ENCODE results near the gene GIPR. TPM values are rescaled to one million over a fixed set of nuclear protein-coding genes. Genes with fewer than 3 reads are reported as not detected.

GIPR gene
- total and polyA plus RNA-seq, 10 of the 15 experiments (the other 5 are each of a cell fraction or from before 2014, with no cell fraction given), result 1.7 to 26.3 (median 13.7) TPM

DNA sequence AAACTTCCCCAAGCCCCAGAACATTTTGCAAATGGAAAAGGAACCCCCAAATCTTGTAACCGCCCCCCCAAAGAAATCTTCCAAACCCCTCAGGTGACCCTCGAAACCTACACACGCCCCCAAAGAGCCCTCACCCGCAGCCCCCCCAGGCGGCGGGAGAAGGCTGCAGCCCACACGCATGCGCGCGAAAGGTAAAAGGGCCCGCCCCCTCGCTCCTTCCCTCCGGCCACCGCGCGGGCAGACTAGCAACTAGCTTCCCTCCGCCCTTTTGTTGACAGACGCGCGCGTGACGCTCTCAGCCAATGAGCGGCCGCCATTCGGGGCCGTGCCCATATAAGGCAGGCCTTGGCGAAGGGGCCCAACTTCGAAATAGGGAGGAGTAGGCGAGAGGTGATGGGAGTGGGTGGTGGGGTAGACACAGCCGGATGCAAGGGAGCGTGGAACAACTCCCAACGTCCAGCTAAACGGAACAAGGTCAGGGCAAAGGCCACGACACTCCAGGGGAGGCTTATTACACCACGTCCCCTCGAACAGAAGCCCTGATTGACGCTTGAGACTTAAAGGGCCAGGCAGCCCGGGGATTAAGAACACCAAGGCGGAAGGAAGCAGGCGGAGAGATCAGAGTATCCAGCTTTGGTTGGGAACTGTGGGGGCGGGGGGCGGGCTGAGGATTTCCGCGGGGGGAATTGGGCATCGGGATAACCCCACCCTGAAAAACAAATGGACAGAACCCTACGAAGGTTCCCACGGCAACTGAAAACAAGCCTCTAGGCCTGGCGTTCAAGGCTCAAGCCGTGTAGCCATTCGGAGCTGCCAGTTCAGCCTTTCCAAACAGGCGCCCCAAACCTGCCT, 49.3 kb downstream of the GIPR start (continued):
- TF ChIP-seq, protein P1, sequence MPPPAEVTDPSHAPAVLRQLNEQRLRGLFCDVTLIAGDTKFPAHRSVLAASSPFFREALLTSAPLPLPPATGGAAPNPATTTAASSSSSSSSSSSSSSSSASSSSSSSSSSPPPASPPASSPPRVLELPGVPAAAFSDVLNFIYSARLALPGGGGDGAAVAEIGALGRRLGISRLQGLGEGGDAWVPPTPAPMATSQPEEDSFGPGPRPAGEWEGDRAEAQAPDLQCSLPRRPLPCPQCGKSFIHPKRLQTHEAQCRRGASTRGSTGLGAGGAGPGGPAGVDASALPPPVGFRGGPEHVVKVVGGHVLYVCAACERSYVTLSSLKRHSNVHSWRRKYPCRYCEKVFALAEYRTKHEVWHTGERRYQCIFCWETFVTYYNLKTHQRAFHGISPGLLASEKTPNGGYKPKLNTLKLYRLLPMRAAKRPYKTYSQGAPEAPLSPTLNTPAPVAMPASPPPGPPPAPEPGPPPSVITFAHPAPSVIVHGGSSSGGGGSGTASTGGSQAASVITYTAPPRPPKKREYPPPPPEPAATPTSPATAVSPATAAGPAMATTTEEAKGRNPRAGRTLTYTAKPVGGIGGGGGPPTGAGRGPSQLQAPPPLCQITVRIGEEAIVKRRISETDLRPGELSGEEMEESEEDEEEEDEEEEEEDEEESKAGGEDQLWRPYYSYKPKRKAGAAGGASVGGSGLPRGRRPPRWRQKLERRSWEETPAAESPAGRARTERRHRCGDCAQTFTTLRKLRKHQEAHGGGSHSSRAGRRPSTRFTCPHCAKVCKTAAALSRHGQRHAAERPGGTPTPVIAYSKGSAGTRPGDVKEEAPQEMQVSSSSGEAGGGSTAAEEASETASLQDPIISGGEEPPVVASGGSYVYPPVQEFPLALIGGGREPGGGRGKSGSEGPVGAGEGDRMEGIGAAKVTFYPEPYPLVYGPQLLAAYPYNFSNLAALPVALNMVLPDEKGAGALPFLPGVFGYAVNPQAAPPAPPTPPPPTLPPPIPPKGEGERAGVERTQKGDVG (CRISPR knock-in tag; IDR thresholded peaks at IDR 0.05), result no peak
- TF ChIP-seq HDAC6 (IDR thresholded peaks at IDR 0.05; ENCODE audit: unreplicated experiment), result no peak
- TF ChIP-seq, protein P2, sequence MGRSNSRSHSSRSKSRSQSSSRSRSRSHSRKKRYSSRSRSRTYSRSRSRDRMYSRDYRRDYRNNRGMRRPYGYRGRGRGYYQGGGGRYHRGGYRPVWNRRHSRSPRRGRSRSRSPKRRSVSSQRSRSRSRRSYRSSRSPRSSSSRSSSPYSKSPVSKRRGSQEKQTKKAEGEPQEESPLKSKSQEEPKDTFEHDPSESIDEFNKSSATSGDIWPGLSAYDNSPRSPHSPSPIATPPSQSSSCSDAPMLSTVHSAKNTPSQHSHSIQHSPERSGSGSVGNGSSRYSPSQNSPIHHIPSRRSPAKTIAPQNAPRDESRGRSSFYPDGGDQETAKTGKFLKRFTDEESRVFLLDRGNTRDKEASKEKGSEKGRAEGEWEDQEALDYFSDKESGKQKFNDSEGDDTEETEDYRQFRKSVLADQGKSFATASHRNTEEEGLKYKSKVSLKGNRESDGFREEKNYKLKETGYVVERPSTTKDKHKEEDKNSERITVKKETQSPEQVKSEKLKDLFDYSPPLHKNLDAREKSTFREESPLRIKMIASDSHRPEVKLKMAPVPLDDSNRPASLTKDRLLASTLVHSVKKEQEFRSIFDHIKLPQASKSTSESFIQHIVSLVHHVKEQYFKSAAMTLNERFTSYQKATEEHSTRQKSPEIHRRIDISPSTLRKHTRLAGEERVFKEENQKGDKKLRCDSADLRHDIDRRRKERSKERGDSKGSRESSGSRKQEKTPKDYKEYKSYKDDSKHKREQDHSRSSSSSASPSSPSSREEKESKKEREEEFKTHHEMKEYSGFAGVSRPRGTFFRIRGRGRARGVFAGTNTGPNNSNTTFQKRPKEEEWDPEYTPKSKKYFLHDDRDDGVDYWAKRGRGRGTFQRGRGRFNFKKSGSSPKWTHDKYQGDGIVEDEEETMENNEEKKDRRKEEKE (IDR thresholded peaks at IDR 0.05), result no peak
- TF ChIP-seq RAD21 (IDR thresholded peaks at IDR 0.05; ENCODE audit: insufficient read depth, low read depth, low read length), result no peak
- no peak for TF ChIP-seq ZNF217 (IDR thresholded peaks at IDR 0.05)
- no peak for TF ChIP-seq ZNF24 (IDR thresholded peaks at IDR 0.05)
- peak; percentile 70; the same call in 1 of the 2 replicates for TF ChIP-seq ZBED1 (IDR thresholded peaks at IDR 0.05; ENCODE audit: borderline replicate concordance)
- TF ChIP-seq IRF4 (IDR thresholded peaks at IDR 0.05; ENCODE audit: low read depth, low read length), result peak; percentile 72
- TF ChIP-seq, protein P3, sequence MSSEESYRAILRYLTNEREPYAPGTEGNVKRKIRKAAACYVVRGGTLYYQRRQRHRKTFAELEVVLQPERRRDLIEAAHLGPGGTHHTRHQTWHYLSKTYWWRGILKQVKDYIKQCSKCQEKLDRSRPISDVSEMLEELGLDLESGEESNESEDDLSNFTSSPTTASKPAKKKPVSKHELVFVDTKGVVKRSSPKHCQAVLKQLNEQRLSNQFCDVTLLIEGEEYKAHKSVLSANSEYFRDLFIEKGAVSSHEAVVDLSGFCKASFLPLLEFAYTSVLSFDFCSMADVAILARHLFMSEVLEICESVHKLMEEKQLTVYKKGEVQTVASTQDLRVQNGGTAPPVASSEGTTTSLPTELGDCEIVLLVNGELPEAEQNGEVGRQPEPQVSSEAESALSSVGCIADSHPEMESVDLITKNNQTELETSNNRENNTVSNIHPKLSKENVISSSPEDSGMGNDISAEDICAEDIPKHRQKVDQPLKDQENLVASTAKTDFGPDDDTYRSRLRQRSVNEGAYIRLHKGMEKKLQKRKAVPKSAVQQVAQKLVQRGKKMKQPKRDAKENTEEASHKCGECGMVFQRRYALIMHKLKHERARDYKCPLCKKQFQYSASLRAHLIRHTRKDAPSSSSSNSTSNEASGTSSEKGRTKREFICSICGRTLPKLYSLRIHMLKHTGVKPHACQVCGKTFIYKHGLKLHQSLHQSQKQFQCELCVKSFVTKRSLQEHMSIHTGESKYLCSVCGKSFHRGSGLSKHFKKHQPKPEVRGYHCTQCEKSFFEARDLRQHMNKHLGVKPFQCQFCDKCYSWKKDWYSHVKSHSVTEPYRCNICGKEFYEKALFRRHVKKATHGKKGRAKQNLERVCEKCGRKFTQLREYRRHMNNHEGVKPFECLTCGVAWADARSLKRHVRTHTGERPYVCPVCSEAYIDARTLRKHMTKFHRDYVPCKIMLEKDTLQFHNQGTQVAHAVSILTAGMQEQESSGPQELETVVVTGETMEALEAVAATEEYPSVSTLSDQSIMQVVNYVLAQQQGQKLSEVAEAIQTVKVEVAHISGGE (CRISPR knock-in tag; IDR thresholded peaks at IDR 0.05), result no peak
- no peak; the same call in 1 of the 2 replicates for TF ChIP-seq NFIC (IDR thresholded peaks at IDR 0.05; ENCODE audit: low read depth, low read length)
- TF ChIP-seq SREBF2 (IDR thresholded peaks at IDR 0.05; ENCODE audit: low read length), result no peak
- TF ChIP-seq NFYB (IDR thresholded peaks at IDR 0.05; ENCODE audit: insufficient read depth, low read depth, low read length), result peak; percentile 65; the same call in 1 of the 2 replicates
- TF ChIP-seq CBX5 (IDR thresholded peaks at IDR 0.05; ENCODE audit: low read depth), result no peak
- TF ChIP-seq ZZZ3 (IDR thresholded peaks at IDR 0.05; ENCODE audit: control insufficient read depth, insufficient read length, low read depth), result no peak
- peak; percentile 100 for TF ChIP-seq SRF (IDR thresholded peaks at IDR 0.05; ENCODE audit: low read depth in 2 of 2, low read length in 2 of 2)
- TF ChIP-seq JUNB (IDR thresholded peaks at IDR 0.05), result peak; percentile 100
- TF ChIP-seq STAT3 (IDR thresholded peaks at IDR 0.05; ENCODE audit: low read depth, low read length), result no peak
- peak; percentile 13; the same call in 1 of the 2 replicates for TF ChIP-seq CBFB (IDR thresholded peaks at IDR 0.05; ENCODE audit: low read depth)
- no peak for TF ChIP-seq MYC (IDR thresholded peaks at IDR 0.05; ENCODE audit: insufficient read depth, insufficient read length, insufficient replicate concordance, low read length, severe bottlenecking)
